ENCODE measurements around the gene PKP4. TPM values are rescaled to one million over a fixed set of nuclear protein-coding genes. Genes with fewer than 3 reads are reported as not detected.

The PKP4 gene
- total and polyA plus RNA-seq, 2 of the 8 experiments (the other 6 are each of a cell fraction or from before 2014, with no cell fraction given), result 48.2 to 88.0 TPM

DNA sequence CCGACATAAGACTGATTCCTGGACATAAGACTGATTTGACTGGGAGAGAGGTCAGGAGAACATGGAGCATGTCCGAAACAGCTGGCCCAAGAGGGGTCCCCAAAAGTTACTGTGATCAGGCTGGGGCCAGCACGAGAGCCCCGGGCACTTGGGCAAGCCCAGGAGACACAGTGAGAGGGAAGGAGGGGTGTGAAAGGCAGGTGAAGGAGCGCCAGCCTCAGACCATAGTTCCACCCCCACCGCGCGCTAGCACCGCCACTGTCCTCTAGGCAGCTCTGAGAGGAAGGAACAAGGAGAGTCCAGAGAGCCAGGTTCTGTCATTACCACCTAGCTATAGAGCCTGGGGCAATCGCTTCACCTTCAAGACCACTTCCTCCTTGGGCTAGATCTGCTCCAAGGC lies 260.2 kb downstream of the PKP4 start (continued):
- no peak for TF ChIP-seq POU5F1 (IDR thresholded peaks at IDR 0.05; ENCODE audit: low read depth, low read length)
- no peak for TF ChIP-seq SP4 (IDR thresholded peaks at IDR 0.05; ENCODE audit: low read length)
- TF ChIP-seq YY1 (IDR thresholded peaks at IDR 0.05; ENCODE audit: low read depth, low read length), result no peak
- no peak for TF ChIP-seq KDM1A (IDR thresholded peaks at IDR 0.05; ENCODE audit: borderline replicate concordance, low read length)
- TF ChIP-seq TEAD4 (IDR thresholded peaks at IDR 0.05; ENCODE audit: low read depth, low read length), result no peak
- no peak for TF ChIP-seq TAF1 (IDR thresholded peaks at IDR 0.05; ENCODE audit: low read depth, low read length)
- TF ChIP-seq, protein P1, sequence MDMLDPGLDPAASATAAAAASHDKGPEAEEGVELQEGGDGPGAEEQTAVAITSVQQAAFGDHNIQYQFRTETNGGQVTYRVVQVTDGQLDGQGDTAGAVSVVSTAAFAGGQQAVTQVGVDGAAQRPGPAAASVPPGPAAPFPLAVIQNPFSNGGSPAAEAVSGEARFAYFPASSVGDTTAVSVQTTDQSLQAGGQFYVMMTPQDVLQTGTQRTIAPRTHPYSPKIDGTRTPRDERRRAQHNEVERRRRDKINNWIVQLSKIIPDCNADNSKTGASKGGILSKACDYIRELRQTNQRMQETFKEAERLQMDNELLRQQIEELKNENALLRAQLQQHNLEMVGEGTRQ (IDR thresholded peaks at IDR 0.05; ENCODE audit: low read length), result no peak
